VCaP (cell line): Measurements from ENCODE around the gene XPR1.
"Not testable (repeated sequence)": the region's sequence is repeated elsewhere in the genome, so short reads cannot be mapped to it uniquely, and the experiment has no call there.

Experiments used
- H3K27ac ChIP-seq: fragments of 450-650 bp; 2 replicates; pipeline ENCODE4 v1.5.1; 2017
- TF ChIP-seq, protein P1 (sequence below): fragments of 450-650 bp; conservative IDR thresholded peaks from 2 replicates; pipeline ENCODE4 v1.5.1; 2017; ENCODE audit warnings: mild to moderate bottlenecking, moderate library complexity

The XPR1 gene

DNA sequence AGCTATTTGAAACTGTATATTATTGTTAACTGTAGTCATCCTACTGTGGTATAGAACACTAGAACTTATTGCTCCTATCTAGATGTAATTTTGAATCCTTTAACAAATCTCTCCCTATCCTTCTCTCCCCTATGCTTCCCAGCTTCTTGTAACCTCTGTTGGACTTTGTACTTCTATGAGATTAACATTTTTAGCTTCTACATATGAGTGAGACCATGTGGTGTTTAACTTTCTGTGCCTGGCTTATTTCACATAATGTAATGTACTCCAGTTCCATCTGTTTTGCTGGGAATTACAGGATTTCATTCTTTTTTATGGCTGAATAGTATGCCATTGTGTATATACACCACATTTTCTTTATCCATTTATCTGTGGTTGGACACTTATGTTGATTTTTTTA lies 216.4 kb downstream of the XPR1 start:
- no peak overlapping the region for H3K27ac ChIP-seq
- TF ChIP-seq, protein P1, sequence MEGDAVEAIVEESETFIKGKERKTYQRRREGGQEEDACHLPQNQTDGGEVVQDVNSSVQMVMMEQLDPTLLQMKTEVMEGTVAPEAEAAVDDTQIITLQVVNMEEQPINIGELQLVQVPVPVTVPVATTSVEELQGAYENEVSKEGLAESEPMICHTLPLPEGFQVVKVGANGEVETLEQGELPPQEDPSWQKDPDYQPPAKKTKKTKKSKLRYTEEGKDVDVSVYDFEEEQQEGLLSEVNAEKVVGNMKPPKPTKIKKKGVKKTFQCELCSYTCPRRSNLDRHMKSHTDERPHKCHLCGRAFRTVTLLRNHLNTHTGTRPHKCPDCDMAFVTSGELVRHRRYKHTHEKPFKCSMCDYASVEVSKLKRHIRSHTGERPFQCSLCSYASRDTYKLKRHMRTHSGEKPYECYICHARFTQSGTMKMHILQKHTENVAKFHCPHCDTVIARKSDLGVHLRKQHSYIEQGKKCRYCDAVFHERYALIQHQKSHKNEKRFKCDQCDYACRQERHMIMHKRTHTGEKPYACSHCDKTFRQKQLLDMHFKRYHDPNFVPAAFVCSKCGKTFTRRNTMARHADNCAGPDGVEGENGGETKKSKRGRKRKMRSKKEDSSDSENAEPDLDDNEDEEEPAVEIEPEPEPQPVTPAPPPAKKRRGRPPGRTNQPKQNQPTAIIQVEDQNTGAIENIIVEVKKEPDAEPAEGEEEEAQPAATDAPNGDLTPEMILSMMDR = no peak

DNA sequence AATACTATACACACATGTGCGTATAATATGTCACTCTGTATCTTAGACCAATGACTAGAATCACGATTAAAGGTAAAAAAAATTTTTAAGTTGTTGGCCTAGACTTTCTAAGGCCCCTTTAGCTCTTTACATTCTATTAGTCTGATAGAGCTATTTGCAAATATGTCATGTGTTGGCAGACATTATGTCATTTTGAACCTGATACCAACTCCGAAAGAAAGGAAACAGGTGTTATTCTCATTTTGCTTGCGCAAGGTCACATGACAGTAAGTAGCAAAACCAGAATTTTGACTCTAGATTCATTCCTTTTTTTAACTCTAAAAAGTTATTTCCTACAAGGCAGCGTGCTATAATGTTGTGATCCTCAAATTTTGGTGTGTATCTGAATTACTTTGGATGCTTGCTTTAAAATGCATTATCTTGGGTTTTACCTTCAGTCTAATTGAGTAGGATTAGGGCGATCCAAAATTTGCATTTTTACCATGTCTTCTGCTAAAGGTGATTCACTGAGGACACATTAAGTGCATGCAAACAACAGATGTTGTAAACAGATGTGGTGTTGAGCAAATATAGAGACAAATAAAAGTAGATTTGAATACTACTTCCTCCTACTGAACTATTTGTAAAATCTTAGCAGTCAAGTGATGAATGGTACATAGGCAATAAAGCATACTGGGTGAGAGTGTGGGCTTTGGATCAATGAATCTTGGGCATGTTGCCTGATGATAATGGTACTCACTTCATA lies 217.4 kb downstream of the XPR1 start:
- H3K27ac ChIP-seq = no peak overlapping the region

DNA sequence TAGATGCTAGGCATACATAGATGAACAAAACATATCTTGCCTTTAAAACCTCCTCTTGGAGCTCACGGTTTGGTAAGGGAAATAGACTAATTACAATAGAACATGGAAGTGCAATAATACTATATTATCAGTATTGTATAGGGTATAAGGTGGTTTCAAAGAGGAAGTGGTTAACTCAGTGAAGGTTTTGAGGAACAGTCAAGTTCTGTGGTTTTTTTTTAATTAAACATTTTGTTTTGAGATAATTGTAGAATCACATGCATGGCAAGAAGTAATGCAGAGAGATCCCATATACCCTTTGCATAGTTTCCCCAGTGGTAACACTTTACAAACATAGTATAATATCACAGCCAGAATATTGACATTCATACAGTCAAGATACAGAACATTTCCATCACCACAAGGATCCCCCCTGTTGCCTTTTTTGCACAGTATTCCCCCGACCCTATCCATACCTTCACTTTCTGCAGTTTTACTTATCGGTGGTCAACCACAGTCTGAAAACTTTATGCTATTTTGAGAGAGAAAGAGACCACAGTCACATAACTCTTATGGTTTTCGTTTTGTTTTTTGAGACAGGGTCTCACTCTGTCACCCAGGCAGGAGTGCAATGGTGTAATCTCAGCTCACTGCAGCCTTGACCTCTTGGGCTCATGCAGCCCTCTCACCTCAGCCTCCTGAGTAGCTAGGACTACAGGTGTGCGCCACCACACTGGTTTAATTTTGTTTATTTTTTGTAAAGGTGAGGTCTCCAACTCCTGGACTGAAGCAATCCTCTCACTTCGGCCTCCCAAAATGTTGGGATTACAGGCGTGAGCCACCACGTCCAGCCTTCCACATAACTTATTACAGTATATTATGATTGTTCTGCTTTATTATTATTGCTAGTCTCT lies 220.4 kb downstream of the XPR1 start:
- TF ChIP-seq, protein P1 = no peak
- H3K27ac ChIP-seq = no peak overlapping the region

More for the DNA sequence above, 217.4 kb downstream of the XPR1 start:
- TF ChIP-seq, protein P1 = no peak

DNA sequence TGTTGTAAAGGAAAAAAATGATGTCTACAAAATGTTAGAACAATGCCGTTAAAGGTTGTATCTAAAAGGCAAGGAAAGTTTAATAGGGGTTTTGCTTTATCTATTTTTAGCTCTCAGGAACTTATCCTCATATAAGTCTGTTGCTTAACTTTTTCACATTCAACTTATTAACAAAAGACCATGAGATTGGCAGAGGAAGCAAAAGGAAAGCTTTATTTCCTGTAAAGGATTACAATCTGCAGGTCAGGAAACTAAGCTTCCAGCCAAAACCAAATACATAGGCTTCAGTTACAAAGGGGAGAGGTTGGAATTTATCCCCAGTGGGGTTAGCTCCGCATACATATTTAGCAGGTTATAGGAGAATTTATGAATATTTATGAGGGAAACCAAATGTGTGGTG lies 222.2 kb downstream of the XPR1 start:
- no peak overlapping the region for H3K27ac ChIP-seq
- TF ChIP-seq, protein P1 = no peak

DNA sequence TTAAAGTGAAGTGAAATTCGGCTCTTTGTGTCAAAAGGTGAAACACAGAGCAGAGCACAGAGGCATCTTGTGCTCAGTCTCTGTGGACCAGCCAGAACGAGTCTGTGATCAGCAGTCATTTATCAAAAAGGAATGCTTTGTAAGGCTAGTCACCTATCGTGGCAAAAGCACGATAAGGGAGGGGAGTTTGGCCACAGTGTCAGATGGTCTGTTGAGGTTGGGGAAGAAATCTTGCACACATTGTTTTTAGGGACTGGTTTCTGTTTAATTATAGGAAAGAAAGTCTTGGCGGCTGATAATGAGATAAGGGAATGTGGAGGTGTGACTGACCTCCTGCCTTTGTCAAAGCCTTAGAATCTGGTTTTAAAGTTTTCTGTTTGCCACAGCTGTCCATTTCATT lies 222.6 kb downstream of the XPR1 start:
- TF ChIP-seq, protein P1 = no peak

DNA sequence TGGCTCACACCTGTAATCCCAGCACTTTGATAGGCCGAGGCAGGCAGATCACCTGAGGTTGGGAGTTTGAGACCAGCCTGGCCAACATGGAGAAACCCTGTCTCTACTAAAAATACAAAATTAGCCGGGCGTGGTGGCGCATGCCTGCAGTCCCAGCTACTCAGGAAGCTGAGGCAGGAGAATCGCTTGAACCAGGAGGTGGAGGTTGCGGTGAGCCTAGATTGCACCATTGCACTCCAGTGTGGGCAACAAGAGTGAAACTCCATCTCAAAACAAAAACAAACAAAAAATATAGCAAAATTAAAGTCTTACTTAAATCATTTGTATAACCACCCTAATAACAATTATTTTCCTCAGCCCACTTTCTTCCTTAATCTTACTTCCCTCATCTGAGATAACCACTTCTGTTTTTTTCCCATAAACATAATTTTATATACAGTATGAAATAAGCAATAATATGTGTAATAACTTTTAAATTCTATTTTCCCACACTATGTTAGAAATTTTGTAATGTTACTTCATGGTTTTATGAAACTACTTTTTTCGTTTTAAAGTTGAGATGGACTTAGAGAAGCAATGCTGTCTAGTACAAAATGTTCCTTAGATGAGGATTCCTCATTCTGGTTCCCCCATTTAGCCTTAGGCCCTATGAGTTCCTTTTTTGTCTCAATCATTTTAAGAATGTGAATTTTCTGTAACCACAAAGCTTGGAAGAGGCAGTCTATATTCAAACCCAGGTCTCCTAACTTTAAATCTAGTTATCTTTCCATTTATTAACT lies 226.3 kb downstream of the XPR1 start:
- H3K27ac ChIP-seq = not testable (repeated sequence)

More for the DNA sequence above, 222.6 kb downstream of the XPR1 start:
- no peak overlapping the region for H3K27ac ChIP-seq

DNA sequence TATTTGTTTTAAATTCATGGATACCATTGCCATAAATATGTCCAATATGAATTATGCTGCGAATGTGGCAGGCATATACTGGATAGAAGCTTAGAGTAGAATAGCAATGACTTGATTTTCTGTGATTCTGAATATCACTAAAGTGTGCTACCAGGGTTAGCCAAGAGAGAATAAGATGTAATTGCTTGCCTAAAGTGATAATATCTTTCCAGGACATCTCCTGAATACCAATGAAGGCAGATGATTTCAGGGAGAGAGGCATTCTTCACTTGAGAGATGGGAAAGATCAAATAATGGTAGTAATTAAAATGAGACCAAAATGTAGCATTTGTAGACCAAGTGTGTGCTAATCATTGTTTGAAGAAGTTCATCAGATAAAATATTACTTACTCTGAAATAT lies 227.5 kb downstream of the XPR1 start:
- TF ChIP-seq, protein P1 = no peak
- no peak overlapping the region for H3K27ac ChIP-seq
